HepG2 (cell line): ENCODE results near the gene MSRB2. TPM values are rescaled to one million over a fixed set of nuclear protein-coding genes. Genes with fewer than 3 reads are reported as not detected.

ENCODE experiments used
- ATAC-seq: fragments of 200-7000 bp; cut with Tn5 transposase; 3 replicates; pipeline ENCODE4 v1.9.1; 2020; ENCODE audit warnings: mild to moderate bottlenecking, moderate library complexity
- BruUV-seq: library from RNA; stranded (reverse); fragments of 400-500 nt; replicated peaks from 2 replicates; lab custom pipeline; 2021; lab: Mats Ljungman, UMichigan
- CTCF ChIA-PET: fragments of 300-600 bp; formaldehyde crosslinking; extraction: SDS; loops from one replicate; lab custom pipeline; 2021; ENCODE audit warnings: low total read pairs, inconsistent platforms, low intra/inter-chr PET ratio; lab: Yijun Ruan, JAX
- POLR2A ChIA-PET: fragments of 350-600 bp; sonication (Branson Sonifier 250); formaldehyde crosslinking; loops from one replicate; lab custom pipeline; 2020; ENCODE audit warnings: antibody characterized with exemption, inconsistent platforms; lab: Yijun Ruan, JAX
- DNase-seq: peaks from one replicate; pipeline ENCODE4 v3.0.0-alpha.2; 2015; ENCODE audit warnings: low spot score
- FAIRE-seq: peaks from 3 replicates; lab custom pipeline; 2011; peaks lifted over from hg19 to GRCh38; lab: Jason Lieb, UNC
- H2AFZ ChIP-seq: one replicate; pipeline ENCODE4 v1.6.1; 2011; ENCODE audit warnings: low read length, inconsistent platforms
- H3K27ac ChIP-seq: fragments of 300-600 bp; 3 replicates; pipeline ENCODE4 v1.8.0; 2011; ENCODE audit warnings: mixed run types, mild to moderate bottlenecking, mixed read lengths, low read length, inconsistent platforms; ENCODE audit not compliant: insufficient read depth; ENCODE audit errors: extremely low read length
- H3K27me3 ChIP-seq, 2 experiments: fragments of 200-600 bp in 1 of 2; 2 replicates in 1 of 2; 3 replicates in 1 of 2; pipeline versions ENCODE4 v1.6.0 to v1.8.0; 2011; ENCODE audit warnings: low read length in 2 of 2, mild to moderate bottlenecking in 2 of 2, moderate library complexity in 2 of 2, inconsistent platforms in 1 of 2; ENCODE audit not compliant: insufficient read depth in 2 of 2, control insufficient read depth in 1 of 2
- H3K36me3 ChIP-seq, 2 experiments: fragments of 200-600 bp in 1 of 2; replicated peaks in 1 of 2; 2 replicates in 1 of 2; 3 replicates in 1 of 2; pipeline versions ENCODE4 v1.5.1 to v1.8.0; 2011; ENCODE audit warnings: low read length in 2 of 2, inconsistent platforms in 1 of 2; ENCODE audit not compliant: insufficient read depth in 2 of 2, control insufficient read depth in 1 of 2
- H3K4me1 ChIP-seq: 2 replicates; pipeline ENCODE4 v1.5.1; 2012; ENCODE audit warnings: low read length, inconsistent platforms; ENCODE audit not compliant: insufficient read depth
- H3K4me2 ChIP-seq: 2 replicates; pipeline ENCODE4 v1.6.0; 2011; ENCODE audit warnings: low read depth, low read length, inconsistent platforms
- H3K4me3 ChIP-seq, 3 experiments: fragments of 200-600 bp in 1 of 3; sonication (generic), shearing (Covaris generic) in 1 of 3; replicated peaks in 1 of 3; 2 replicates each; pipeline ENCODE4 v1.5.1; 2011 to 2016; ENCODE audit warnings: low read length in 3 of 3, inconsistent platforms in 2 of 3, low read depth in 2 of 3, mild to moderate bottlenecking in 2 of 3, control low read depth in 1 of 3, mixed read lengths in 1 of 3; ENCODE audit not compliant: insufficient read depth in 1 of 3
- H3K79me2 ChIP-seq: one replicate; pipeline ENCODE4 v1.6.1; 2011; ENCODE audit warnings: low read length, inconsistent platforms; ENCODE audit not compliant: insufficient read depth
- H3K9ac ChIP-seq: 2 replicates; pipeline ENCODE4 v1.6.0; 2011; ENCODE audit warnings: mild to moderate bottlenecking, low read depth, low read length, inconsistent platforms; ENCODE audit not compliant: insufficient read depth
- H3K9me3 ChIP-seq: 2 replicates; pipeline ENCODE4 v1.5.1; 2012; ENCODE audit warnings: mild to moderate bottlenecking, low read length
- H4K20me1 ChIP-seq: 2 replicates; pipeline ENCODE4 v1.6.0; 2011; ENCODE audit warnings: inconsistent platforms, mild to moderate bottlenecking, low read length, moderate library complexity; ENCODE audit not compliant: insufficient read depth
- GZF1 ChIP-seq: sonication (generic); formaldehyde crosslinking; IDR thresholded peaks from 2 replicates; pipeline ENCODE4 v1.5.1; 2020; ENCODE audit warnings: mild to moderate bottlenecking, missing genetic modification reagents
- HIVEP1 ChIP-seq: sonication (generic); formaldehyde crosslinking; IDR thresholded peaks from 2 replicates; pipeline ENCODE4 v1.4.0; 2020; ENCODE audit warnings: mild to moderate bottlenecking, missing genetic modification reagents
- MAX ChIP-seq: IDR thresholded peaks from 2 replicates; pipeline ENCODE4 v1.6.1; 2012; ENCODE audit warnings: inconsistent platforms
- SAP130 ChIP-seq: IDR thresholded peaks from 2 replicates; pipeline ENCODE4 v1.6.1; 2016; ENCODE audit warnings: low read depth
- USF2 ChIP-seq, 2 experiments: sonication (generic) in 1 of 2; formaldehyde crosslinking in 1 of 2; IDR thresholded peaks; 2 replicates each; pipeline versions ENCODE4 v1.5.1 to v1.6.1; 2011 to 2020; ENCODE audit warnings: borderline replicate concordance in 1 of 2, low read depth in 1 of 2, low read length in 1 of 2, mild to moderate bottlenecking in 1 of 2, missing genetic modification reagents in 1 of 2, moderate library complexity in 1 of 2
- ZKSCAN8 ChIP-seq: IDR thresholded peaks from 2 replicates; pipeline ENCODE4 v1.6.1; 2016; ENCODE audit warnings: borderline replicate concordance, missing genetic modification reagents, missing compliant biosample characterization
- ZMYM4 ChIP-seq: sonication (generic); formaldehyde crosslinking; IDR thresholded peaks from 2 replicates; pipeline ENCODE4 v1.8.1; 2023; ENCODE audit warnings: mild to moderate bottlenecking, missing genetic modification reagents
- ZNF136 ChIP-seq: sonication (generic); formaldehyde crosslinking; IDR thresholded peaks from 2 replicates; pipeline ENCODE4 v1.8.1; 2022; ENCODE audit warnings: low read depth, mild to moderate bottlenecking, moderate library complexity, missing genetic modification reagents
- ZNF225 ChIP-seq: sonication (generic); formaldehyde crosslinking; IDR thresholded peaks from 2 replicates; pipeline ENCODE4 v1.4.0; 2020; ENCODE audit warnings: mild to moderate bottlenecking, missing genetic modification reagents
- ZNF253 ChIP-seq: sonication (generic); formaldehyde crosslinking; IDR thresholded peaks from 2 replicates; pipeline ENCODE4 v1.8.0; 2022; ENCODE audit warnings: mild to moderate bottlenecking, missing genetic modification reagents, borderline replicate concordance
- ZNF549 ChIP-seq: sonication (generic); formaldehyde crosslinking; IDR thresholded peaks from 2 replicates; pipeline ENCODE4 v1.5.0; 2020; ENCODE audit warnings: missing genetic modification reagents
- ZNF616 ChIP-seq: sonication (generic); formaldehyde crosslinking; IDR thresholded peaks from 2 replicates; pipeline ENCODE4 v1.5.0; 2020; ENCODE audit warnings: low read depth, mild to moderate bottlenecking, missing genetic modification reagents
- ZNF790 ChIP-seq: sonication (generic); formaldehyde crosslinking; IDR thresholded peaks from 2 replicates; pipeline ENCODE4 v1.8.0; 2022; ENCODE audit warnings: missing genetic modification reagents, mild to moderate bottlenecking, borderline replicate concordance
- WGBS: methylation state at CpG from one replicate; pipeline ENCODE4 v1.1.6; 2017; ENCODE audit warnings: low lambda C conversion rate; 5-methylcytosine and 5-hydroxymethylcytosine counted together
- in situ Hi-C: cut with HindIII; loops from 2 replicates; pipeline ENCODE4 v1.10.0; 2017; ENCODE audit warnings: low pct_unique_long_range_greater_than_20kb; ENCODE audit not compliant: extremely low pct_ligation_motif_present
- intact Hi-C: fragments of 100-400 bp; cut with micrococcal nuclease; formaldehyde crosslinking; loops from one replicate; pipeline ENCODE4 v1.10.0; 2022; ENCODE audit not compliant: unreplicated experiment
- polyA plus RNA-seq, 8 experiments: library from polyadenylated mRNA; depleted of rRNA in 3 of 8; stranded (reverse) in 7 of 8; unstranded in 1 of 8; fragments of >200 nt; fragmentation: Illumina TruSeq in 4 of 8; extraction: Trizol in 4 of 8; gene quantifications; 2 replicates each; pipeline versions ENCODE4 v1.2.1 to v1.2.3, GENCODE V29; 2011 to 2016; ENCODE audit warnings: low read depth in 4 of 8, missing spikeins in 1 of 8, mixed read lengths in 1 of 8; ENCODE audit not compliant: insufficient read depth in 1 of 8
- total RNA-seq, 5 experiments: library from RNA; depleted of rRNA; stranded (reverse); fragments of >200 nt; fragmentation: Illumina TruSeq; extraction: Trizol; gene quantifications; 2 replicates each; pipeline ENCODE4 v1.2.3, GENCODE V29; 2016; ENCODE audit warnings: low read depth in 1 of 5

The MSRB2 gene
- total and polyA plus RNA-seq, 2 of the 13 experiments (the other 11 are each of a cell fraction or from before 2014, with no cell fraction given), result 8.3 to 22.1 TPM

- intact Hi-C loops (no loop called here), in situ Hi-C loops (no loop called here)
- WGBS, result 0% methylated on average over 2 of the region's 2 CpGs
- DNase-seq, result no peak
- BruUV-seq, result no TSS peak
- Histone ChIP-seq H3K27ac (no peak overlapping the region), H3K4me1 (no peaks in the 10 kb centered on the region), H3K4me2 (no peak overlapping the region), H2AFZ (no peak overlapping the region), H3K9me3 (no peaks in the 10 kb centered on the region), H3K9ac (no peak overlapping the region), H3K27me3 (peaks cover 1 to 5% of the 10 kb centered on the region in 2 experiments; a peak in 2 of 5 replicates), H3K4me3 (no peak overlapping the region), H4K20me1 (no peaks in the 10 kb centered on the region), H3K36me3 (no peaks in the 10 kb centered on the region)
- no peak for FAIRE-seq
- ATAC-seq, result no peak
- POLR2A ChIA-PET, result no interaction called here
- CTCF ChIA-PET, result no interaction called here
- TF ChIP-seq MAX (no peak), ZNF225 (CRISPR knock-in tag) (no peak), ZNF253 (CRISPR knock-in tag) (no peak), USF2 (IDR thresholded peaks at IDR 0.05; ENCODE audit: low read depth, low read length) (no peak), USF2 (CRISPR knock-in tag; IDR thresholded peaks at IDR 0.05; ENCODE audit: borderline replicate concordance) (no peak), SAP130 (no peak), ZMYM4 (CRISPR knock-in tag) (no peak), GZF1 (CRISPR knock-in tag) (no peak), ZKSCAN8 (CRISPR knock-in tag) (no peak), ZNF549 (CRISPR knock-in tag) (no peak), ZNF616 (CRISPR knock-in tag) (no peak), HIVEP1 (CRISPR knock-in tag) (no peak), ZNF790 (CRISPR knock-in tag) (no peak), ZNF136 (CRISPR knock-in tag) (no peak)
- TF ChIP-seq, all 625 proteins: peak for 0
- no peaks in the 10 kb centered on the region for H3K79me2 ChIP-seq
Observed at GRCh38 chr10:23060918-23061317, 34.5 kb upstream of the MSRB2 start.
